ENCODE results near the gene DOCK2. TPM values are rescaled to one million over a fixed set of nuclear protein-coding genes. Genes with fewer than 3 reads are reported as not detected.

DOCK2 gene
- total and polyA plus RNA-seq, 2 donors (not counting 3 experiments of a cell fraction or from before 2014, with no cell fraction given), result 0.62 to 4.8 TPM

- no peaks in the 10 kb centered on the region for H3K9me3 ChIP-seq (replicated peaks; ENCODE audit: control insufficient read depth, insufficient read depth, low read length)
- H3K36me3 ChIP-seq (ENCODE audit: control insufficient read depth in 2 of 2, extremely low read depth in 1 of 2, insufficient read depth in 2 of 2, low read length in 2 of 2), result no peaks in the 10 kb centered on the region
- H3K4me1 ChIP-seq (ENCODE audit: control insufficient read depth, extremely low read depth, insufficient read depth, low read length), result no peaks in the 10 kb centered on the region
- H2AFZ ChIP-seq (ENCODE audit: low read depth, low read length), result no peak overlapping the region
- no peaks in the 10 kb centered on the region for H3K9me1 ChIP-seq (replicated peaks; ENCODE audit: control insufficient read depth, extremely low read depth, insufficient read depth, low read length)
- POLR2A ChIA-PET, result no interaction called here
- CTCF ChIA-PET, result interaction anchor here (1.4 kb wide), 1 partner anchor 259 kb away, joined by 3 read pairs; no protein-coding TSS in a partner anchor
- H3K4me3 ChIP-seq (replicated peaks in 1 of 3; ENCODE audit: insufficient read depth in 1 of 3, low read depth in 1 of 3, low read length in 3 of 3), result no peak overlapping the region
- no peak overlapping the region for H3K4me2 ChIP-seq (ENCODE audit: insufficient read depth, low read length)
- H3K27me3 ChIP-seq (ENCODE audit: control insufficient read depth in 2 of 2, insufficient read depth in 2 of 2, low read length in 2 of 2), result no peaks in the 10 kb centered on the region
- BruUV-seq (replicated peaks), result no TSS peak
- FAIRE-seq (no peak), DNase-seq (ENCODE audit: low read depth, low spot score) (no peak)
- intact Hi-C loops (cut with micrococcal nuclease) (no loop called here), dilution Hi-C loops (cut with MboI; ENCODE audit: extremely low pct_ligation_motif_present, low sequenced_read_pairs) (no loop called here)
- no peak overlapping the region for H3K9ac ChIP-seq (replicated peaks; ENCODE audit: extremely low read depth, insufficient read depth, low read length)
- peaks cover 56% of the 10 kb centered on the region for H3K79me2 ChIP-seq (ENCODE audit: control insufficient read depth, insufficient read depth, low read length)
- H3K27ac ChIP-seq (ENCODE audit: insufficient read depth, low read depth, low read length), result no peak overlapping the region
- TF ChIP-seq POLR2AphosphoS5 (IDR thresholded peaks at IDR 0.05; ENCODE audit: insufficient read depth, low read depth, low read length) (no peak), FOS (IDR thresholded peaks at IDR 0.05; ENCODE audit: borderline replicate concordance, insufficient read depth, low read length) (peak; percentile 22), POLR2A (IDR thresholded peaks at IDR 0.05; ENCODE audit: low read depth, low read length) (no peak), EZH2 (IDR thresholded peaks at IDR 0.05; ENCODE audit: borderline replicate concordance, low read depth, low read length, severe bottlenecking) (no peak), CTCF (IDR thresholded peaks at IDR 0.05; ENCODE audit: extremely low read depth in 1 of 2, insufficient read depth in 1 of 2, low read depth in 1 of 2, low read length in 2 of 2) (no peak)
- H4K20me1 ChIP-seq (replicated peaks; ENCODE audit: control insufficient read depth, extremely low read depth, insufficient read depth, low read length), result no peaks in the 10 kb centered on the region
Observed at GRCh38 chr5:169960659-169961058, 323.6 kb downstream of the DOCK2 start.

- no peak for FAIRE-seq
- POLR2A ChIA-PET, result no interaction called here
- no peaks in the 10 kb centered on the region for H3K9me1 ChIP-seq (replicated peaks; ENCODE audit: control insufficient read depth, extremely low read depth, insufficient read depth, low read length)
- no TSS peak for BruUV-seq (replicated peaks)
- CTCF ChIA-PET, result interaction anchor here (2.1 to 2.6 kb wide), 2 partner anchors 16 to 17 kb away, joined by 6 to 13 read pairs; partner anchors contain the start of gene INSYN2B
- no peak overlapping the region for H3K4me2 ChIP-seq (ENCODE audit: insufficient read depth, low read length)
- H3K9me3 ChIP-seq (replicated peaks; ENCODE audit: control insufficient read depth, insufficient read depth, low read length), result no peaks in the 10 kb centered on the region
- no peaks in the 10 kb centered on the region for H4K20me1 ChIP-seq (replicated peaks; ENCODE audit: control insufficient read depth, extremely low read depth, insufficient read depth, low read length)
- no peak overlapping the region for H2AFZ ChIP-seq (ENCODE audit: low read depth, low read length)
- no peak overlapping the region for H3K4me3 ChIP-seq (replicated peaks in 1 of 3; ENCODE audit: insufficient read depth in 1 of 3, low read depth in 1 of 3, low read length in 3 of 3)
- intact Hi-C loops (cut with micrococcal nuclease) (no loop called here), dilution Hi-C loops (cut with MboI; ENCODE audit: extremely low pct_ligation_motif_present, low sequenced_read_pairs) (no loop called here)
- H3K79me2 ChIP-seq (ENCODE audit: control insufficient read depth, insufficient read depth, low read length), result peaks cover 83% of the 10 kb centered on the region
- no peak overlapping the region for H3K27ac ChIP-seq (ENCODE audit: insufficient read depth, low read depth, low read length)
- DNase-seq (ENCODE audit: low read depth, low spot score), result no peak
- TF ChIP-seq FOS (IDR thresholded peaks at IDR 0.05; ENCODE audit: borderline replicate concordance, insufficient read depth, low read length) (no peak), MYC (IDR thresholded peaks at IDR 0.05; ENCODE audit: low read depth, low read length) (no peak), POLR2AphosphoS5 (IDR thresholded peaks at IDR 0.05; ENCODE audit: insufficient read depth, low read depth, low read length) (no peak)
- H3K9ac ChIP-seq (replicated peaks; ENCODE audit: extremely low read depth, insufficient read depth, low read length), result no peak overlapping the region
- no peaks in the 10 kb centered on the region for H3K36me3 ChIP-seq (ENCODE audit: control insufficient read depth in 2 of 2, extremely low read depth in 1 of 2, insufficient read depth in 2 of 2, low read length in 2 of 2)
- no peaks in the 10 kb centered on the region for H3K27me3 ChIP-seq (ENCODE audit: control insufficient read depth in 2 of 2, insufficient read depth in 2 of 2, low read length in 2 of 2)
- peaks cover 2% of the 10 kb centered on the region for H3K4me1 ChIP-seq (ENCODE audit: control insufficient read depth, extremely low read depth, insufficient read depth, low read length)
Observed at GRCh38 chr5:169964246-169964645, 327.2 kb downstream of the DOCK2 start.
